Heart left ventricle (tissue), 13 donors: Measurements from ENCODE around the gene DGKB.

Source experiments
- POLR2A ChIP-seq, 2 donors: fragments of 450-650 bp; IDR thresholded peaks; one replicate each; pipeline ENCODE4 v1.6.1; 2017; ENCODE audit warnings: antibody characterized with exemption in 2 of 2, mild to moderate bottlenecking in 2 of 2, moderate library complexity in 2 of 2
- TF ChIP-seq, protein P1 (sequence below), 12 donors: fragments of 200-600 bp; sonication (generic) in 4 of 12; IDR thresholded peaks; one replicate each; pipeline versions ENCODE4 v1.5.0 to v1.8.0; 2018 to 2022; ENCODE audit warnings: antibody characterized with exemption in 12 of 12, mild to moderate bottlenecking in 5 of 12
- donor health status: ischemic (EF 13 %, LVEDD 7.1; RV severe dilation, severe dysfunction).
- donor health status: DM: no; HTN: yes; CAD: no.
- donor health status: DM: no; HTN: no; CAD: no.
- donor health status: ischemic (EF 25% LVEDD 6.9; RV normal size, moderate dysfunction).
- donor health status: ischemic (EF 25% LVEDD 5.7; RV mildly dilated, moderate dysfunction).
- donor health status: ischemic (EF 35%, LVEDD 5.7; RV mildly dilated, moderate dysfunction).
- donor health status: nonischemic (EF 11% LVEDD 7.7; RV severe dilation, severe dysfunction).
- donor health status: DM: yes; HTN: yes; CAD: no.
- donor health status: PGD.
- donor health status: ischemic (EF 29% LVEDD 5.4; RV normal size, mild dysfunction).
- donor health status: nonischemic (EF 23%, LVEDD 6.1; RV moderate dilation, normal function).

- TF ChIP-seq, protein P1, sequence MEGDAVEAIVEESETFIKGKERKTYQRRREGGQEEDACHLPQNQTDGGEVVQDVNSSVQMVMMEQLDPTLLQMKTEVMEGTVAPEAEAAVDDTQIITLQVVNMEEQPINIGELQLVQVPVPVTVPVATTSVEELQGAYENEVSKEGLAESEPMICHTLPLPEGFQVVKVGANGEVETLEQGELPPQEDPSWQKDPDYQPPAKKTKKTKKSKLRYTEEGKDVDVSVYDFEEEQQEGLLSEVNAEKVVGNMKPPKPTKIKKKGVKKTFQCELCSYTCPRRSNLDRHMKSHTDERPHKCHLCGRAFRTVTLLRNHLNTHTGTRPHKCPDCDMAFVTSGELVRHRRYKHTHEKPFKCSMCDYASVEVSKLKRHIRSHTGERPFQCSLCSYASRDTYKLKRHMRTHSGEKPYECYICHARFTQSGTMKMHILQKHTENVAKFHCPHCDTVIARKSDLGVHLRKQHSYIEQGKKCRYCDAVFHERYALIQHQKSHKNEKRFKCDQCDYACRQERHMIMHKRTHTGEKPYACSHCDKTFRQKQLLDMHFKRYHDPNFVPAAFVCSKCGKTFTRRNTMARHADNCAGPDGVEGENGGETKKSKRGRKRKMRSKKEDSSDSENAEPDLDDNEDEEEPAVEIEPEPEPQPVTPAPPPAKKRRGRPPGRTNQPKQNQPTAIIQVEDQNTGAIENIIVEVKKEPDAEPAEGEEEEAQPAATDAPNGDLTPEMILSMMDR (IDR thresholded peaks at IDR 0.05), result no peak
- TF ChIP-seq POLR2A (IDR thresholded peaks at IDR 0.05), result no peak
Measured at GRCh38 chr7:14937581-14937980, 35.0 kb upstream of the DGKB start.
